ENCODE measurements around the gene ITPR3. TPM values are rescaled to one million over a fixed set of nuclear protein-coding genes. Genes with fewer than 3 reads are reported as not detected.
A peak's percentile ranks its signal among the peaks of the same experiment; 100 is the strongest.

The ITPR3 gene
- total and polyA plus RNA-seq, 2 donors from 2014 or later = 4.2 to 86.3 TPM

- peaks cover 0 to 12% (median 6%) of the 10 kb centered on the region in 3 donors for H3K4me1 ChIP-seq (ENCODE audit: control insufficient read depth in 2 of 3, insufficient read depth in 2 of 3, low read depth in 1 of 3, low read length in 3 of 3)
- H3K36me3 ChIP-seq (ENCODE audit: control insufficient read depth in 2 of 3, insufficient read depth in 3 of 3, low read length in 3 of 3) = peaks cover 0 to 21% (median 15%) of the 10 kb centered on the region in 3 donors
- intact Hi-C loops (cut with DNase I) = no loop called here
- H3K4me3 ChIP-seq (ENCODE audit: low read length in 3 of 3) = peak overlapping the region in 1 of 3 donors; percentile 91
- H3K9me3 ChIP-seq (ENCODE audit: control insufficient read depth in 2 of 3, insufficient read depth in 1 of 3, low read length in 3 of 3) = no peaks in the 10 kb centered on the region
- FAIRE-seq = no peak
- TF ChIP-seq CTCF (IDR thresholded peaks at IDR 0.05; ENCODE audit: borderline replicate concordance, extremely low read depth, insufficient read depth) = no peak
- no peaks in the 10 kb centered on the region for H3K27me3 ChIP-seq (ENCODE audit: control insufficient read depth, insufficient read depth, low read length)
- DNase-seq = peak in 1 of 5 donors; percentile 60
- peak overlapping the region in 2 of 3 donors; percentile 8 to 10 for H3K9ac ChIP-seq (ENCODE audit: low read length in 3 of 3)
- peak overlapping the region in 1 of 2 donors; percentile 48 for H3K27ac ChIP-seq (ENCODE audit: low read depth in 2 of 2, low read length in 2 of 2)
These were observed 42.5 kb upstream of the ITPR3 start for GRCh38 chr6:33578588-33579011.

DNA sequence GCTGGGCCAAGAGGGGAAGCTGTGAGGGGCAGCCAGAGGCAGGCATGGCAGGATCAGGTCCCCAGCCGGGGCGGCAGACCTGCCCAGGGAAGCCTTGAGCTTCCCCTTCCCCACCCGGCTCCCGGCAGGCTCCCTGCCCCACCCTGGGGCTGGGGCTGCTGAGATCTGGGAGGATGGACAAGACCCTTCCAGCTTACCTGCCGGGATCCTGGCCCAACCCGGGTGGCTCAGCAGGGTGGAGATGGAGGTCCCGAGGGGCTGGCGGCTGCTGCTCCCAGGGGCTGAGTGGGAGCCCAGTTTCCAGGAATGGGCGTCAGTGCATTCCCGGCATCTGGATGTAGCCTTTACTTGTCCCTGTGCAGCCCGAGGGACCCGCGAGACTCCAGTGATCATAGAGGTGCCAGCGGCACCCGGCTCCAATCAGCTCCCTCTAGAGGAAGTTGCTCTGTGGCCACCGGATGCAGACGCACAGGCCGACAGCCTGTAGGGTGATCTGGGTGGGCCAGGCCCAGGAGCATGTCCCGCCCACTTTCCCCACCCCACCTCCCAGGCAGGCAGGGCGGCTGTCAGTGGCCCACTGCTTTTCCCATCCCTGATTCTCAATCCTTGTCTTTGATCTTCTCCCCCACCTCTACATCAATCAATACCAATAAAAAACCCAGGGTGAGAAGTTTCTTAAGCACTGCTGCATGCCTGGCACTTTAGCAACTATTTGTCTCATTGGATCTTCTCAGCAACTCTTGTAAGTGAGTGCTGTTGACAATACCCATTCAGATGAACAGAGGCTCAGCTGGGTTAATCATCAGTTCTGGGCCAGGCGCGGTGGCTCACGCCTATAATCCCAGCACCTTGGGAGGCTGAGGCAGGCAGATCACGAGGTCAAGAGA, 41.1 kb upstream of the ITPR3 start, which contains the start of gene BAK1:
TSS of gene BAK1 (minus strand) at position 449 of the 887 bp plus-strand sequence. CDS start 2,672 bp downstream, outside the sequence.
- Histone ChIP-seq H3K4me1 (ENCODE audit: control insufficient read depth in 2 of 3, insufficient read depth in 2 of 3, low read depth in 1 of 3, low read length in 3 of 3) (peaks cover 0 to 13% (median 6%) of the 10 kb centered on the region in 3 donors), H3K4me3 (ENCODE audit: low read length in 3 of 3) (peak within 1 kb of the TSS; percentile 72 to 91 (median 88)), H3K27me3 (ENCODE audit: control insufficient read depth, insufficient read depth, low read length) (no peaks in the 10 kb centered on the region), H3K9ac (ENCODE audit: low read length in 3 of 3) (peak within 1 kb of the TSS; percentile 33 to 96 (median 84)), H3K36me3 (ENCODE audit: control insufficient read depth in 2 of 3, insufficient read depth in 3 of 3, low read length in 3 of 3) (peaks cover 0 to 11% (median 6%) of the 10 kb centered on the region in 3 donors), H3K9me3 (ENCODE audit: control insufficient read depth in 2 of 3, insufficient read depth in 1 of 3, low read length in 3 of 3) (no peaks in the 10 kb centered on the region), H3K27ac (ENCODE audit: low read depth in 2 of 2, low read length in 2 of 2) (peak within 1 kb of the TSS; percentile 78 to 80)
- intact Hi-C loops (cut with DNase I) = loop anchor here (10.0 kb wide), 1 partner anchor 115 kb away; no protein-coding TSS in a partner anchor
- TF ChIP-seq CTCF (IDR thresholded peaks at IDR 0.05; ENCODE audit: borderline replicate concordance, extremely low read depth, insufficient read depth) = peak; percentile 46
- DNase-seq (peak; percentile 94 to 97 (median 96)), FAIRE-seq (no peak)

- Histone ChIP-seq H3K9me3 (ENCODE audit: control insufficient read depth in 2 of 3, insufficient read depth in 1 of 3, low read length in 3 of 3) (no peaks in the 10 kb centered on the region), H3K9ac (ENCODE audit: low read length in 3 of 3) (no peak overlapping the region), H3K4me3 (ENCODE audit: low read length in 3 of 3) (no peak overlapping the region), H3K27me3 (ENCODE audit: control insufficient read depth, insufficient read depth, low read length) (no peaks in the 10 kb centered on the region), H3K36me3 (ENCODE audit: control insufficient read depth in 2 of 3, insufficient read depth in 3 of 3, low read length in 3 of 3) (peaks cover 0 to 3% (median 2%) of the 10 kb centered on the region in 3 donors), H3K4me1 (ENCODE audit: control insufficient read depth in 2 of 3, insufficient read depth in 2 of 3, low read depth in 1 of 3, low read length in 3 of 3) (peaks cover 0 to 21% (median 6%) of the 10 kb centered on the region in 3 donors), H3K27ac (ENCODE audit: low read depth in 2 of 2, low read length in 2 of 2) (no peak overlapping the region)
- intact Hi-C loops (cut with DNase I) = loop anchor here (10.0 kb wide), 1 partner anchor 114 kb away; no protein-coding TSS in a partner anchor
- no peak for TF ChIP-seq CTCF (IDR thresholded peaks at IDR 0.05; ENCODE audit: borderline replicate concordance, extremely low read depth, insufficient read depth)
- DNase-seq (peak in 1 of 5 donors; percentile 55), FAIRE-seq (no peak)
These were observed 39.9 kb upstream of the ITPR3 start for GRCh38 chr6:33581186-33581585.

All from kidney (tissue), 14 donors.